Amniotic stem cell (primary cell): ENCODE measurements around the gene STXBP5.

ENCODE experiments used
- DNase-seq: peaks from one replicate; lab custom pipeline; 2025; lab: John Stamatoyannopoulos, UW

STXBP5 gene

DNA sequence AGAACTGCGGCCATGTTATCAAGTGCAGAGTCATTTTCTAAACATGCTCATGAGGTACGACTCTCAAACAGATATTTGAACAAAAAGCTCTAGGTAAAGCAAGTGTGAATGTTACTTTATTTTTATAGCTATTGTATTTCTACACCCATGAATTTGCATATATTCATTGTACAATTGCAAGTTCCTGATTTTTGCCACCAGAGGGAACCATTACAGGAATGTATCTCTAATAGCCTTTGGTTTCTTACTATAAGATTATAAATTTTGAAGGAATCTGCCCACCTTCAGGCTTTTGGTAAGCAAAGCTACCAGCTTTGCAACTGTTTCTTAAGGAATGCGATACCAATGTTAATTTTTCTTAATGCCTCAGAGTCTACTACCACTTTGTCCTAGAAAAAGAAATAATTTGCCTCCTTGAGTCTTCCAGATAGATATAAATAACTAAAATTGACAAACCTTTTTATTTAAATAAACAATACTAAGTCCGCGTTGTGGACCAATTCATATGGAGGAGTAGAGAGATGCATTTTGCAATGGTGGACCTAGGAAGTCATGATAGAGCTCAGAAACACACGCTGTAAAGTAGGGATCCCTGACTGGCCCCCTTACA lies 178.8 kb downstream of the STXBP5 start:
- no peak for DNase-seq

DNA sequence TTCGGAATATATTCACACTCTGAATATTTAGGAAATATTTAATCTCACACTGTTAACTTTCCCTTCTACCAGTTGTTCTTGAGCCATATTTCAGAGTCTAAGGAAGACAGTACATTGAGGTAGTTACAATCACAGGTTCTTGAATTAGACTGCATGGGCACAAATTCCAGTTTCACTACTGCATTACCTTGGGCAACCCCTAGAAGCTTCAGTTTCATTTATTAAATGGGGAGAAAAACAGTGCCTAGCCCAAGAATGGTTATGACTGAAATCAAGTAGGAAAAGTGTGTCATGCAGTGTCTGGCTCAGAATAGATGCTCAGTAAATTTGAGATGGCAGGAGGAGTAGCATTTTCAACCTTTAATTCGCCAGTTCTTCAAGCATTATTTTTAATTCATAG lies 179.8 kb downstream of the STXBP5 start:
- no peak for DNase-seq

DNA sequence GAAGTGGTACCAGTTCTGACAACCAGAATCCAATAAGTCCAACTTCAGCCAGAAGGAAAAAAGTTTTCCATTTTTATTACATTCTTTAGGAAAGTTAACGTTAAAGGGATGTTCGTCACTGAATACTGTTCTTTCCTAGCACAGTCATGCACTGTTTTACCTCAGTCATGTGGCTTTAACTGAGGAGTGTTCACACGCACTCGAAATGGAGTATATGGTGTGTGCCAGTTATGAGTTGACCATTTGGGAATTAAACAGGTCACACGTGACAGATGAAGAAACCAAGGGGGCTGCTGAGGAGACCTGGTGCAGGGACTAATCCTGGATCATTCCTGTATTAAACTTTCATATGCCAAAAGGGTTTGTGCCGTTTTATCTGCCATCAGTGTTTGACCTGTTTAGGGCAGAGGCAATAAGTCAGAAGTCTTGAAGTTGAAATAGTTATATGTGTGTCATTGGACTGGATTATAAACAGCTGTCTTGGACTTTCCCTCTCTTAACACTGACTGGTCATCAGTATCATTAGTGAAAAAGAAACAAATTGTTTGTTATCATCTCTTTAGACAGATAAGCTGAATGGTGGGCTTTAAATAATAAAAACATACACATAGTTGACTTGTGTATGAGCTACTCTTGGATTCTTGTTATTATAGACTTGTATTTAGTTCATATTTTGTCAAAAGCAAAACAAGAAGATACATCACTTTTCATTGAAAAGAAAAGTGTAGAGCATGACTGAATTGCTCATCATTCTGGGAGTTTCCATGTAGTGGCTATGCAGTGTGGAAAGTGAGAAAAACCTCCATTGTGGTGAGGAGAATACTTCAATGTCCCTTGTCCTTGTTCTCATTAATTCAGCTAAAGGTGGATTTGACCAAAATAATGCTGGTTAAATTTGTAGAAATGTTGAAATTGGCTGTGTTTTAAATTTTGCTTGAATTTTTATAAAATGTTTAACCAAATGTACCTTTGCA lies 180.8 kb downstream of the STXBP5 start:
- no peak for DNase-seq

DNA sequence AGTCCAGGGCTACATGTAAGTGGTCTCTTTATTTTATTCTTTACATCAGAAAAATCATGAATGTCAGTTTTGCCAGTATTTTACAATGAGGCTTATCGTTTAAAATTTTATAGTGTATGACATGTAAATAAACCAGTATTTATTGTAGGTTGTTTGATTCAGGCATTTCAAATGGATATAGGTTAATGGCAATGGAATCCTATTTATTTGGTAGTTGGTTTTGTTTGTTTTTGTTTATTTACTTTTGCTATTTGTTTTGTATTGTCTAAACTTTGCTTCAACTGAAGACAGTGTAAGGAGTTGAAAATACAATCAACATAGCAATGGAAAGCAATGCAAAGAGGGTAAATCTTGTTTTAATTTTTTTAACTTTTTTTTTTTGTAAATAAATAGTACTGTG lies 185.2 kb downstream of the STXBP5 start:
- no peak for DNase-seq

DNA sequence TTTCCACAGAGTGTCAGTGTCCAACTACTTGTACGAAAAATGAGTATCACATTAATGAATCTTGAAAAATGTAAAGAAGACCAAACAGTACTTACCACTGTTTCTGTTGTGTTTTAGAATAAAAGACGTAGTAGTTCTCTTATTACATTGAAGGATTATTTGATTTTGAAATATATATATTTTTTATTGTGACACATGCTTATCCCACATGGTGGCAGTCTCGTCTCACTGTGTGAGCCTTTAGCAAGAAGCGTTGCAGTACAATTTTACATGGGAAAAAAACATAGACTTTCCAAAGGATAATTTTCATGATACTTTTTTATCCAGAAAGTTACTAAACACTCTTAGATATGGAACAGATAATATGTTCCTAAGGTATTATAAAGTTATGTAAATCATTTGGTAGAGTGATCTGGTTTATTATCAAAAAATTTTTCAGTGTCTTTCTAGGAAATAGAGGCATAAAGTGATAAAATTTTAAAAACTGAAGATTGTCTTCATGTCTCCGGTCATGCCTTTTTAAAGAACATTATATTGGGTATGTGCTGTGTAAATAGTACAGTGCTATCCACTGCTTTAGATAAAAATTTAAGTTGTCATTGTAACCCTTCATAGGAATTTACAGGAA lies 186.8 kb downstream of the STXBP5 start:
- DNase-seq = no peak

DNA sequence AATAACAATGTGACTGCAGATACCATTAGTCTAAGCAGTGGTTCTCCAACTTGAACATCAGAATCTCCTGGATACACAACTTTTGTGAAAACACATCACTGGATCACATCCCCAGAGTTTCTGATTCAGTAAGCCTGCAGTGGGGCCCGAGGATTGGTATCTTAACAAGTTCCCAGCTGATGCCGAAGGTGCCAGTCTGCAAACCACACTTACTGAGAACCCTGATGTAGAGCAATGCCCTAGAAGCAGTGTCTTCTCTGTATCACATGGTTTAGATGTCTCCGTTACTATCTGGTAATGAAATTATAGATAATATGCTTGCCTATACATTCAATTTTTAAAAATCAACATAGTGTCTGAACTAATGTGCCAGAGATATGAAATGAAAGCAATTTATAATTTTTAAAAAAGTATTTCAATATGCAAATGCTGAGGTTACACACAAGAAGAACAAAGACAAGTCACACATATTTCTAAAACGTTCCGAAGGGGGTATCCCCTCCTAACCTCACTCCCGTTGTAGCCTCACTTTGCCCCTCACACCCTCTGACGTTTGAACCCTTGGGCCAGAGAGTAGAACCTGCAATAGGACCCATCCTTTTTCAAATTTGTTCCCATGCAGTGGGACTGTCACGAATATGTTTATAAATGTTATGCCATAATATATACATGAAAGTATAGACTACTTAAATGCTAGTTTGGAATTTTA lies 188.9 kb downstream of the STXBP5 start:
- DNase-seq = no peak

DNA sequence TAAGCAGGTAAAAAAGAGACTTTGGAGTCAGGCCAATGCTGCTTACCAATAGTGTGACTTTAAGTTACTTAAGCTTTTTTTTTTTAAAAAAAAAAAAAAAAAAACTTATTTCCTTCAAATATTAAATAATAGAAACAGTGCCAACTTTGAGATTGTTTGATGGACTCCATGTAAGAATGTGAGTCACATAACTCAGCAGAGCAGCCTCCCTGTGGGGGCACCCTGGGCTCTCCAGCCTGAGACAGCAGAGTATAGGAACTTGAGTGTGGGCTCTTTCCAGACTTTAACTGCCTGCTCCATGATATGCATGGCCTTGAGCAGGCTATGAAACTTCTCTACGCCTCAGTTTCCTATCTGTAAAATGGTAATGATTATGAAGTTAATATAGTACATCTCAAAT lies 190.9 kb downstream of the STXBP5 start:
- no peak for DNase-seq

DNA sequence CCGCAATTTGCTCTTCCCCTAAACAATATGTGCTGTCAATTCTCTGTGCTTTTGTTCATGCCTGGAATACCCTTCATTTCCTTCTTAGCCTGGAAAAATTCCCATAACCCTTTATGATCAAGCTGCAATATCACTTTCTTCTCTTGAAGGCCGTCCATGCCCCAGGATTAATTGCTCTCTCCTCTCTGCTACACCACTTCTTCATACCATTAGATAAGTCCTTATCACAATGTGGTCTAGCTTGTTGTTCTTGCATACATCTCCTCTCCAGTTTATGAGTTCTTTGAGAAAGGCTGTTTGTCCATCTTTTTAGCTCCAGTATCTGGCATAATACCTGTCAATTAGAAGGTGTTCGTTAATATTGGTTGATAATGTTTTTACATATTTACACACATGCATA lies 193.1 kb downstream of the STXBP5 start:
- DNase-seq = no peak

DNA sequence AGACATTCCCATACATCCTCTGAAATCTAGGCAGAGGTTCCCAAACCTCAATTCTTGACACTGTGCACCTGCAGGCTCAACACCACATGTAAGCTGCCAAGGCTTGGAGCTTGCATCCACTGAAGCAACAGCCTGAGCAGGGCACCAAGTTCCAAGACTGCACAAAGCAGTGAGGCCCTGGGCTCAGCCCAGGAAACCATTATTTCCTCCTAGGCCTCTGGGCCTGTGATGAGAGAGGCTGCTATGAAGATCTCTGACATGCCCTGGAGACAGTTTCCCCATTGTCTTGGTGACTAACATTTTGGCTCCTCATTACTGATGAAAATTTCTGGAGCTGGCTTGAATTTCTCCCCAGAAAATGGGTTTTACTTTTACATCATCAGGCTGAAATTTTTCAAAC lies 196.8 kb downstream of the STXBP5 start:
- DNase-seq = no peak

DNA sequence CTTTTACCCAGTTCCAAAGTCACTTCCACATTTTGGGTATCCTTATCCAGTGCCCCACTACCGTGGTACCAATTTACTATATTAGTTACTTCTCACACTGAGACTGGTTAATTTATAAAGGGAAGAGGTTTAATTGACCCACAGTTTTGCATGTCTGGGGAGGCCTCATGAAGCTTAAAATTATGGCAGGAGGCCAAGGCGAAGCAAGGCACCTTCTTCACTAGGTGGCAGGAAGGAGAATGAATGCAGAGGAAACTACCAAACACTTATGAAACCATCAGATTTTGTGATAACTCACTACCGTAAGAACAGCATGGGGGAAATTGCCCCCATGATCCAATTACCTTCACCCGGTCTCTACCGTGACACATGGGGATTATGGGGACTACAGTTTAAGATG lies 197.6 kb downstream of the STXBP5 start:
- DNase-seq = no peak

DNA sequence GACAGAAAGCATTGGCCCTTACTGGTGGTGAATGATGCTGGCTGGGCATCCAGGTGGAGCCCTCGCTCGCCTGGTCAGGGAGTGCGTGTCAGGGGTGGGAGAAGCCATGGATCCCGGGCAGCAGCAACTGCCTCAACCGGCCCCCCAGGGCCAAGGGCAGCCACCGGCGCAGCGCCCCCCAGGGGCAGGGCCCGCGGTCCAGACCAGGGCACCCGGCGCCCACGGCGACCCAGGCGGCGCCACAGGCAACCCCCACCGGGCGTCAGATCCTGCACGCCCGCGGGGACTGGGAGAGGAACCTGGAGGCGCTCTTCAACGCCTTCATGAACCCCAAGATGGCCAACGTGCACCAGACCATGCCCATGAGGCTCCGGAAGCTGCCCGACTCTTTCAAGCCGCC lies 202.6 kb downstream of the STXBP5 start:
- no peak for DNase-seq

DNA sequence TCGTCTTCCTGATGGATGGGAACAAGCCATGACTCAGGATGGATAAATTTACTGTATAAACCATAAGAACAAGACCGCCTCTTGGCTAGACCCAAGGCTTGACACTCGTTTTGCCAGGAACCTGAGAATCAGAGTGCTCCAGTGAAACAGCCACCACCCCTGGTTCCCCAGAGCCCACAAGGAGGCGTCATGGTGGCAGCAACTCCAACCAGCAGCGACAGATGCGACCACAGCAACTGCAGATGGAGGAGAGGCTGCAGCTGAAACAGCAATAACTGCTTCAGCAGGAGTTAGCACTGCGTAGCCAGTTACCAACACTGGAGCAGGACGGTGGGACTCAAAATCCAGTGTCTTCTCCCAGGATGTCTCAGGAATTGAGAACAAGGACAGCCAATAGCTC lies 203.4 kb downstream of the STXBP5 start:
- DNase-seq = no peak

DNA sequence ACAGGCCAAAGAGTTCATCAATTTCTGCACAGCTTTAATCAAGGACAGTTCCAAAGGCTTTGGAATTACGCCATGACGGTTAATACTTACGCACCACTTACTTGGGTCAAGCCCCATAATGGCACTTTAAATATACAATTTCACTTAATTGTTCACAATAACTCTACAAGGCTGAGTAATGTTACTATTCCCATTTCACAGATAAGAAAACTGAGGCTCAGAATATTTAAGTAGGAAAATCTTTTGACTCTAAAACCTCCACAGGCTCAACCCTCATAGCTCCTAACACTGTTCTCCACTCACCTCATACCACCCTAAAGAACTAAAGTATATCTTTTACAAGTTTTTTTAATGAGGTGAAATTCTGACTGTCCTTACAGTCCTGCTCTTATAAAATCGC lies 212.4 kb downstream of the STXBP5 start:
- DNase-seq = no peak

DNA sequence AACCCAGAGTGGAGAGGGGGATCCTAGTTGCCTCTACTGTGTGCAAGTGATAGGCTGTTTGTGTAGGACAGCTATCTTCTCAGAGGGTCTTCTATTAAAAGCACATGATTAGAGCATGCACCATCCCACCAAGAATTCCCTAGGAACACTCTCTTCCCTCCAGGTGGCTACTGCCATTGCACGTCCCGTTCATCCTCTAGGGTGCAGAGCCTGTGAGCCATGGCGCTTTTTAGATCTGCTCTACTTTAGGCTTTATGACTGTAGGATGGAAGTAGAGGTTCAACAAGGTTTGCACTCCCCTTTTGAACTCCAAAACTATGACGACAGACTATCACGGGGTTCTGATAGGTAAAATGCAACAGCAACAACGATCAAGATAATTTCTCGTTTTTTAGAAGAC lies 213.7 kb downstream of the STXBP5 start:
- DNase-seq = no peak

DNA sequence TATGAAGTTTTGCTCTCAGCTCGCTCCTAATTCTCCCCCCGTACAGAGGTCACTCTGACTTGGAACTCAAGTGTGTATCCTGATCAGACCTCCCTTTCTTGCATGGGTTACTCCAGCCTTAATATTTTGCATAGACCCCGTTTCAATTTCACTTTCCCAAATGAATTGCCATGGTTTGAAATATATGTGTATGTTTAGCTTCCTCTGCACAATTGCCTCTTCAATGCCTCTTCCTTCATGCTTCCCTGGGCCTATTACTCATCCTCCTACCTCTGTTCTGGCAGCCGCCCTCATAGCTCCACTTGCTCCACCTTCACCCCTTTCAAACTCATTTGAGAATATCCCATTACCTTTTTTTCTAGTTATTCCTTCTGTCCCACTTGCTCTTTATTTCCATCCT lies 214.3 kb downstream of the STXBP5 start:
- no peak for DNase-seq

DNA sequence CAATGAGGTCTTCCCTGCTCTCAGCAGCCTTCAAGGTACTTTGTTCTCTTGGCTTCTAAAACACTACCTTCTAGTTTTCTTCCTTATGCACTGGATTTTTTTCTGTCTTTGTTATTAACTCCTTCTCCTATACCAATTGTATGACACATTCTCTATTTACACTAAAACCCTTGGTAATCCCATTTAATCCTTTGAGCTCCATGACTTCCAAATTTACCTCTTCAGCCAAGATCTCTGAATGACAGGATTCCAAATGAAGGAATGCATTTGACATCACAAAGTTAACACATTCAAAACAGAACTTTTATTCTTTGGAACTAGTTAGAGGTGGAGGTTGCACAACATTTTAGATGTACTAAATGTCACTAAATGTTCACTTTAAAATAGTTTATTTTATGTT lies 217.7 kb downstream of the STXBP5 start:
- no peak for DNase-seq

DNA sequence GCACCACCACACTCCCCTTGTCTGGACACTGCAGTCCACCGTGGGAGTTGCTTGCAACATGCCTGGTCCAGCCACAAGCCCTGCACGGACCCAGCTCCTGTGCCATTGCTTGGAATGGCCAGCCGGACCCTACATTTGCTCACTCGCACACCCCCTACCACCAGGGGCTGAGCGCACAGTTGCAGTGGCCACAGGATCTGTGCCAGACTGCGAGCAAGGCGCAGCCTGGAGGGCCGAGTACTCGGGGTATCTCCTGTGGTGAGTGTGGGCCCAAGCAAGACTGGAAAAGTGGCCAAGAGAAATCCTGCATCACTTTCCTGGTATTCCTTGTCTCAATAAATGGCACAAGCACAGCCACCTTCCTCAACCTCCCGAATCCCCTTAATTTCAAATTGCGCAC lies 218.9 kb downstream of the STXBP5 start:
- no peak for DNase-seq

DNA sequence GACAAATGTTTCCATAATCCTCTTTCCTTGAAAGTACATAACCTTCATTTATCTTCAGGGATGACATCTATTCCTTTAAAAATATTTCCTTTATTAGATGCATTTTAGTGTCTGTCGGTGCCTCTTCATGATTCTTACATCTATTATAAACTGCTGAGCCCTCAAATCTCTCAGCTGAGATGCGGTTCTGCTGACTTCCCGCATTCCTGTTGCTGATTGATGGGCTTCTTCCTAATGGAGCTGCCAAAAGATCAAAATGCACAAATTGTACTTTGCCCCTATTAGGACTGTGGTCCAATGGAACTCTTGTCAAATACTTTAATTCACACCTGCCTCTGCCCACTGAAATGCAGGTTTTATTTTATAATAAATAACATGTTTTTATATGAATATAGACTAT lies 225.6 kb downstream of the STXBP5 start:
- no peak for DNase-seq

DNA sequence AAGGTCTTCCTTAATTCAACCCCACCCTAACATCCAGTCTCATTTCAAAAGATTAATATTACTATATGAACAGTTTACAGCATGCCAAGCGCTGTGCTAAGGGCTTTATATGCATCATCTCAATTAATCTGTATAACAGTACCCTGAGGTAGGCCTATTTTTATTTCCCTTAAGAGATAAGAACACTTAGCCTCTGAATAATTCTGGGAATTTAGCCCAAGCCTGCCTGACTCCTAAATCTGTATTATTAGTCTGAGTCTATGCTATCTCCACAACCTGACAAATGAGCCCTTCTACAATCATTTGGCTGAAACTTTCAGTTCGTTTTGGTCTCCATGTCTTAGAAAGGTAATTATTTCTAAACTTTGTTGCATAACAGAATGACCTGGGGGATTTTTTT lies 226.6 kb downstream of the STXBP5 start:
- no peak for DNase-seq

DNA sequence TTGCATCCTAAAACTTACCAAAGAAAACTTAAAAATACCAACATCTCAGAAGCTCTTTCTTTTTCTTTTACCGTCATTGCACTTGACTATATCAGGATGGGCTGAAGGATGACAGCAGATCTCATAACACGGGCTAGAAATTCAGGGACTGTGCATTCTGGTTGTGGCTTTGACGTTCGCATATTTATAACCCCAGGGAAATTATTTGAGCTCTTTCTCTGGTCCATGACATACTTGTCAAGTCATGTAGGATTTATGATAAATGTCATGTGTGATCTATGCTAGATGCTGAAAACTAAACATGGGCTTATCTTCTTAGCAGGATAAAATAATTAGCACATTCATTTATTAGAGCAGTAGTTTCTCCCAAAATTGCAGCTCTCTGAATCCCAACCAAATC lies 229.9 kb downstream of the STXBP5 start:
- DNase-seq = no peak

DNA sequence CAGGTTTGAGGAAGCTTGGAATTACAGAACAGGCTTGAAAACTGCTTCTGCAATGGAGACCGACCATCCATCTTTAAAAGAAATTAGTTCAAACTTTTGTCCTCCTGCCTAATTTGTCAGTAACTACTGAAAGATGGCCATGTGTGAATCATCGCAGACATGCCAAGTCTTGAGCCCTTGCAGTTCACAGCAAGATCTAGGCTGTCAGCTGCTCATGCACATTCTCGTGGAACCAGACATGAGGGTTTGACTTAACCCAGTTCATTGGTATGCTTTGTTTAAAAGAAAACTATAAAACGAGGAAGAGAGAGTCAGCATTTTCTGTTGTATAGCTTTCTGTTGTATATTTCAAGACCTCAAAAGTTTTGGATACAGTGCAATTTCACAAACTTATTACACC lies 230.3 kb downstream of the STXBP5 start:
- no peak for DNase-seq

DNA sequence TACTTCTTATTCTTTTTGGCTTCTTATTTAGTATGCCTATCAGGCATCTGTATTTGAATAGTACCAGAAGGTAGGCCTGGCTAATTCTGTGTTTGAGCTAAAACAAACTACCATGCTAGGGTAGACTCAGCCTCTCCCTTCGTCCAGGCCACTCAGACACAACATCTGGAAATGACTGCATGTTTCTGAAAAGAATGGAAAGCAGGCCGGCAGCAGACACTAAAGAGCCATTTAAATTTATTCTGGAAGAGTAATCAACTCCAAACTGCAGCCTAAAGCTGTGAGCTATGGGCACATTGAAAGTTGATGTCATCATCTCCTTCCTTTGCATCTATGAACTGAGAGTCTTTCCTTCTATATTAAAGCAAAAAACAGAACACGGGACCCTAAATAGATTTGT lies 233.4 kb downstream of the STXBP5 start:
- DNase-seq = no peak
